G401 (cell line): ENCODE results near the gene DCTD. TPM values are rescaled to one million over a fixed set of nuclear protein-coding genes. Genes with fewer than 3 reads are reported as not detected.
"Not testable (repeated sequence)": the region's sequence is repeated elsewhere in the genome, so short reads cannot be mapped to it uniquely, and the experiment has no call there.

Experiments used
- DNase-seq: peaks from one replicate; pipeline ENCODE4 v3.0.0-alpha.2; 2015; ENCODE audit warnings: low spot score
- in situ Hi-C: cut with HindIII; loops from 2 replicates; pipeline ENCODE4 v1.10.0; 2016; ENCODE audit warnings: low sequenced_read_pairs, mixed read lengths
- total RNA-seq: library from RNA; depleted of rRNA; stranded (reverse); fragments of >200 nt; shearing (Covaris generic); gene quantifications from 2 replicates; pipeline ENCODE4 v1.2.3, GENCODE V29; 2014

Gene DCTD
- total RNA-seq, 1 experiment from 2014 or later: 107 TPM

DNA sequence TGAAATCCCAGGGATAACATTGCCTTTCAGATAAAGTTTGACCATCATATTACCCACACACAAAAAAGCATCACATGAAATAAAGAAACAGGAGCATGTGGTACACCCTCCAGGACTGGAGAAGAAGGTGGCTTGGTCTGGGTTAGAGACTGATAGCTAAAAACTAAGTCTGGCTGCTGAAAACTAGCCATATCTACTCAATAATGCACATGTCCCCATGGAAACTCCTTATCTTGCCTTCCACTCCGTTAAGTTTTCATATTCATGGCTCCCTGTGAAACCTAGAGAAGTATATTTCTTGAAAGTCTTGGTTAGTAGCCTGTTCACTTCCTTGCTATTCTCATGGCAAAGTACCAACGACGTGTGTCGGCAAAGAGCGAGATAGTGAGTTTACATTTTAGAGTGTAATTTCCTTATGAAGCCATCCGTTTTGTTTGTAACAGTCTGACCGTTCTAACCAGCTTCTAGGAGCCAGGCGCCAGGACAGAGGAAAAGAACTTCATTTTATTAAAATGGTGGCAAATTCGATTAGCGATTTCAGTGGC is 6.7 kb upstream of the DCTD start:
- no peak for DNase-seq
- in situ Hi-C loops: no loop called here

DNA sequence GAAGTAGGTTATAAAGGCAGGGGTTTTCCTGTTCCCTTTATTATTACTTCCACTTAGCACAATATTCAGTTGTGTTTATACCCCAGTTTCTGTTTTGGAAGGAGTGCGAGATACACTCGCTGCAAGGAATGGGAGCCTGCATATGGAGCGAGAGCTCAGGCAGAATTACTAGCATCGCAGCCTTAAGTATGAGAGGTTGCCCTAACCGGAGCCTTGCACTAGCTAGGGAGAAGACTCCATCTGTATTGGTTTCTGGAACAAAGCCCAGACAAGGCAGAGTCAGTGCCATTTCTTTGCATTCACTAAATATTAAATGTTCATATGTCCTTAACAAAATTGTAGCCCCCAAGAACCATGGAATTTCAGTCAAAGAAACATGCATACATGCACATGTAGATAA is 6.2 kb upstream of the DCTD start:
- DNase-seq: no peak
- in situ Hi-C loops: no loop called here

DNA sequence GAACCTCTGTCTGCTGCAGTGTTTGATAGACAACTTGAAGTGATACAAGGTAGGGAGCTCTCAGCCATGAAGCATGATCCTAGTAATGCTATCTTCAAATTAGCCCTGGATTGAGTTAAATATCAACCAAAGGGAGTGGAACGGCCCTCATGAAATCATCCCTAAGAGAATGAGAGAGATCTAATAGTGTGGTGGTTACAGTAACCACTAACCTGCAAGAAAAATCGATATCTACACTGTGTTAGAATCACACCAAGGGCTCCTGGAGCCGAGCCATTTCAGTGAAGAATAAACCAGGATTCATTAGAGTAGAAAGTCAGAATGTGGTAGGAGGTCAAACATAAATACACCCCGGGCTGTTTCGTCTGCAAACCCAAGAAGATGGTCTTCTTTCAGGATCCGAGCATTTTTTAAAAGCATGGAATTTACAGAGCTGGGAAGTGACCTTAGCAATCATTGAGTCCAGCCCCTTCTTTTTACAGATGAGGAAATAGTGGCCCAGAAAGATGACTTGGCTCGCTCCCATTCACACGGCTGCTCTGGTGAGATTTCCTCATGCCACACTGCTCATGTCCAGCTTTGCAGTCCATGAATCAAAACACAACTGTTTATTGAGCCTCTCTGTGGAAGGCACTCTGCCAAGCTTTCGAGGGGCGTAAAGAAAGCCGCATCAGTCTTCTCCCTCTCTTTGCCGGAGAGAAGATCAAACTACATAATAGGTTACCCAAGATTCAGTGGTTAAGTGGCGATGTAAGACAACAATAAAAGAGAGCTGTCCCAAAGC is 5.5 kb upstream of the DCTD start:
- in situ Hi-C loops: no loop called here
- DNase-seq: no peak

DNA sequence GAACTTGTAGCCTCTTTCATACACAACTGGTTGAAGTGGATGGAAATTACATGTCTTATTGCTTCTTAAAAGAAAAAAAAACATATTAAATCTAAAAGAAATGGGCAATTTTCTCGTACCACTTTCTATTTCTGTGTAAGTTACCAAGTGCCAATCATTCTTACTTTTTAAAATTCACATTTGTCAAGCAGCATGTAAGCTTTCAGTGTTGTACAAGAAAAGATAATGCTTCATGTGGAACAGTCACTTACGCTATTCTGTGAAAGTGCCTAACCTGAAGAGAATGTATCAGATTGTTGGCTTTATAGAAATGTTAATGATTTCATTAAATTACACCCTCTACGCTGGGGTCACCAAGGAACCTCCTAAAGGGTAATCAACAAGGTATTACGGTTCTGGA is 4.4 kb upstream of the DCTD start:
- in situ Hi-C loops: no loop called here
- DNase-seq: no peak

DNA sequence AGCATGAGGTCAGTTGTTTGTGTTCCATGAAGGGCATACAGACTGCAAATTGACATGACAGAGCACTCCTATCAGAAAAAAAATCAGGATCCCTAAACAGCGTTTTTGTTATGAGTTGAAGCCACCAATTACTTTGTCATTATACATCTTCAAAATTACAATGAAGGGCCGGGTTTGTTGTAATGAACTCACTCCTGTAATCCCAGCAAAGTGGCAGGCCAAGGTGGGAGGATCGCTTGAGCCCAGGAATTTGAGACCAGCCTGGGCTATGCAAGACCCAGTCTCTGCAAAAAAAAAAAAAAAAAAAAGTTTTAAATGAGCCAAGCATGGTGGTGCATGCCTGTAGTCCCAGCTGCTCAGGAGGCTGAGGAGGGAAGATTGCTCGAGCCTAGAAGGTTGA is 3.5 kb upstream of the DCTD start:
- in situ Hi-C loops: no loop called here
- DNase-seq: no peak

DNA sequence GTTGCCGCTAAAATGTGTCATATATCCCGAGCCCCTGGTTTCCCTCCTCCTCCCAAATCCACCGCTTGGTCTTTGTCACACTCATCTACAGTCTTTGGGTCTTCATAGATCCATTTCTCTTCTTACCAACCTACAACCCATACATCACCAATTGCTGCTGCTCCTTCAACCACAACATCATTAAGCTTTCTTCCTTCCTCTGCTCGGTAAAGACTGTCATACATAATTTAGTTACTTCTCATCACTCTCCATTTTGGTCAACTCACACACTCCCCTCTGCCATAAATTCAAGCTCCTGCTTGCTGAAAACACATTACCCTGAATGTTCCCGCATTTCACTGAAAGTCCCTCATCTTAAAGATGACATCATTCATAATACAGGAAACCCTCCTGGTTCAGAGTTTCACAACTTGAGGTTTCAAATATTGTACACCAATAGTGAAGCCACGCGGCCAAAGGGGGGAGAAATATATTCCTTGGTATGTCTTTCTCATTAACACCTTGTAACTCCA is 1.7 kb upstream of the DCTD start:
- in situ Hi-C loops: no loop called here
- DNase-seq: no peak

DNA sequence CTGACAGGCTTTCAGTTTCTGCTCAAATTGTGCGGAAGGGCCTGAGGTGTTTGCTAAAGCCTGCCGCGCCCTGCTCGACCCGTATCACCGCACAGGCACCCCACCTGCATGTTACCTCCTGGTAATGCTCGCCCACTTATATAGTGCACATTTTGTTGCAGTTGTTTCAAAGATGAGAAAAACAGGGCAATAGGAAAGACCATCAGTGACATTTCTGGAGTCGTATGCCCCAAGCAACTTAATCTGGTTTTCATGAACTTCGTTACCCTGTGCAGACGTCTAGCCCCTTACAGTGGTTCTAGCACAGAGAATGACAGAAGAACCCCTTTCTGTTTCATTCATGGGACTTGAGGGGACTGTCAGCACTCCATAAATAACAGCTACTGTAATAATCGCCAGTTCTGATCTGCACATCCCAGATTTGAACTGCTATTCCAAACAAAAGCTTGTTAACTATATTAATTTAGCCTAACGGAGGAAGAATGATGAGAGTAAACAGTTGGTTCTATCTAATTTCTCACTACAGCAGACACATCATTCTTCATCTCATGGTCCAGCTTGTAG is 940 bp upstream of the DCTD start:
- no peak for DNase-seq
- in situ Hi-C loops: no loop called here

DNA sequence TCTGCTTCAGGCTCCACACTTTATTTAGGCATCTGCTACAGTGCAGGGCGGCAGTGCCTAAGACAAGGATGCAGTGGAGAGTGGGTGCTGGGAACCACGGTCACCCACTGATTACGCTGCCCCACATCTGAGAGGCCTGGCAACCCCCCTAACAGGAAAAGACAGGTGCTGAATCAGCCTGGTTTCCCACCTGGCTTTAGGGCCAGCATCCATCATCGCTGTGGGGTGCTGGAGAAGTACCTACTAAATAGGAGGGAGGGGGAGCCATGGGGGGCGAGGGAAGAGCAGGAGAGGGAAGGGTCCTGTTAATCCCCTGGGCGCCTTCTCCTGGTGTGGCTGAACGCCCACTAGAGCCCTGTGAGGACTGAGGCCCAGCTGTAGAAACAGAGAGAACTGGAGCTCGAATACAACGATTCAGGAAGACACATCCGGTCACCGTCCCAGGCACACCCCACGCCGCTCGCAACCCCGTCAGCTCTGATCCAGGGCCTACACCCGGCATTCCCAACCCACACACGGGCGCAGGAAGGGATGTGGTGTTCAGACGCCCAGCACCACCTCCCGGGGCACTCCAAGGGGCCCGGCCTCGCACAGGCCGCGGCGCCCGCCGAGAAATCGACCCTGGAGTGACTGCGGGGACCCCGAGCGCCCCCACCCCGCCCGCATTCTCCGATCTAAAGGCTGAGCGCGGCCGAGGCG is 554 bp downstream of the DCTD start:
- DNase-seq: peak; percentile 56
- in situ Hi-C loops: no loop called here

DNA sequence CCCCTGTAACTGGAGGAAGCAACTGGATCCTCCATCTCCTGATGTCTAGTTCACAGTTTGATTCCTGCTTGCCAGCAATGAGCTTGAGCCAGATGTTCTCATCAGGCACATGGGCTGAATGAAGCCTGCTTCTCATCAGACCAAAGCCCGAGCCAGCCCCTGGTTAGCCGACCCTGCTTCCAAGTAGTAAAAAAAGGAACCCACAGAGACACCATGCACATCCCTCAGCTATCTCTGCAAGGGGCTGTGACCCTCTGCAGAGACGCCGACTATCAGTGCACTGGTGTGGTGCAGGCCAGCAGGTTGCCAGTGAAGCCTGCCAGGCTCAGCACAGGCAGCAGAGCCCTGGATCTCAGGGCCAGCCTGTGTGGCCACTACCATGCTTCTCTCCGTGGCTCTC is 2.8 kb downstream of the DCTD start:
- in situ Hi-C loops: no loop called here

DNA sequence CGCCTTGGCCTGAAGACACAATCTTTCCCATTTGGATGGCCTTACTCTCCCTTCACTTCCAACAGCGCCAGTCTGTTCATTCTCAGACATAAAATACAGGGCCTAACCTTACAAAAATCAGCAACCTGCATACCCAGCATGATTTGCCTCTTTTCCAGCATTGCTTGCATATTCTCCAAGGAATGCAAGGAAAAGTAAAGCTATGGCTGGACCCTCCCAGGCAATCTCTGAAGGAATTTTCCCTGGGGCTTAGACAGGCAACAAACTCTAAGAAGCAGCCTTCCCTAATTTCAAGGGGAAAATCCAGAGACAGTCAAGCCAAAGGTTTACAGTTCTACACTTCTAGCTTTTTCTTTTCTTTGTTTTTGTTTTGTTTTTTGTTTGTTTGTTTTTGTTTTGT is 3.6 kb downstream of the DCTD start:
- no peak for DNase-seq
- in situ Hi-C loops: no loop called here

More for the DNA sequence above, 2.8 kb downstream of the DCTD start:
- DNase-seq: no peak

DNA sequence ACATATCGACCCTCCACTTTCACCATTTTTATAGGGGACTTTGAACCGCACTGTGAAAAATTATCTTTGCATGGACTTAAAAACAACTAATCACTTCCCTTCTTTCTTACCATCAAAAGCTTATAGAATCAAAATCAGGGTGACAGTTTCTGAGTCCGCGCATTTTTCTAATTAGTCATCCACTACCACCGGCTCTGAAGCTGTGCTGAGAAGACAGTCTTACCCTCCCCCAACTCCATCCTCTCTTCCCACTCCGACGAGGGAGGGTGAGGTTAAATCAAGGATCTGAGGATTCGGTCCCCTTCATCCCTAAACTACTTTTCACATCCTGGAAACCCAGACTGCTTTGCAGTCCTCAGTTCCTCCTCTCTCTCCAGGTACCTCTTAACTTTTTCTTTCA is 4.2 kb downstream of the DCTD start:
- no peak for DNase-seq
- in situ Hi-C loops: no loop called here

DNA sequence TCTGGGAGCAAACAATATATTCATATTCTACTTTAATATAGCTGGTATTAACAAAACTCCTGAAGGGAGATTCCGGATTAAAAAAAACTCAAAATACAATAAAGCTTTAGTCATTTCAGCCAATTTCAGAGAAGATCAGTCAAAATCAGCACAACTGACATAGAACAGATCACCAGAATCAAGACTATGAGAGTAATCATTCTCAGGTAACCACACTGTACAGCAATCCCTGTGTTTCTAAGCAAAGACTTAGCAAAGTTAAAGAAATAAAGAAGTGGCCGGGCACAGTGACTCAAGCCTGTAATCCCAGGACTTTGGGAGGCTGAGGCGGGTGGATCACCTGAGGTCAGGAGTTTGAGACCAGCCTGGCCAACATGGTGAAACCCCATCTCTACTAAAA is 9.1 kb downstream of the DCTD start:
- in situ Hi-C loops: no loop called here
- no peak for DNase-seq

DNA sequence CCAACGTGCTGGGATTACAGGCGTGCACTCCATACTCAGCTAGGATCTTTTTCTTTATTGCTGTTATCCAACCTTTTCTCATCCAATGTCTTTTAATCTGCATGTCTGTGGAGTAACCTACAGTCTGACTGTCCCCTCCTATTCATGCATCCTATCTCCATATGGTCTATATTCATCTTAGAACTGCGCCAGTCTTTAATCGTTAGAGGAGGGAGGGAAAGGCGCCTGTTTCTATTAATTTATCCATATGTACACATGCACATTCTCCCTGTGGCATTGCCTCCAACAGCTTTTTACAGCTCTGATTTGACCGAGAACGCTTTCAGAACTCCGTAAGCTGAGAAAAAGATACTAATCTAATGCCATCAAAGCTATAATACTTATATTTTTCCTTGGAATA is 9.8 kb downstream of the DCTD start:
- in situ Hi-C loops: no loop called here

DNA sequence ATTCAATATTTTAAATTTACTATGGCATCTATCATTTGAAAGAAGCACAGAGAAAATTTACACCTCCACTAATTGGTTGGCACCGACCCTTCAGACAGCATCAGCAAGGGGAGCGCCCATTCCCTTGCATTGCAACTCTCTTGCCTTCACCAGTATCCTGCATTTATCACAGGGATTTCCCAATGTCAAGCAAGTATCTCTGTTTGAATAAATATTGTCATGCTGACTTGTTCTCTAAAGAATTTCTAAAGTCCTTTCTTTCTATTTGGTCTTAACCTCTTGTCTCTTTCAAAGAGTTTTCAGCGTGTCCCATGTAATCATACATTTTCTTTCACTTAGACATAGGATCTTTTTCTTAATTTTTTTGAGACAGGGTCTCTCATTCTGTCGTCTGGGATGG is 10.4 kb downstream of the DCTD start:
- in situ Hi-C loops: no loop called here
- no peak for DNase-seq

More for the DNA sequence above, 9.8 kb downstream of the DCTD start:
- DNase-seq: no peak

DNA sequence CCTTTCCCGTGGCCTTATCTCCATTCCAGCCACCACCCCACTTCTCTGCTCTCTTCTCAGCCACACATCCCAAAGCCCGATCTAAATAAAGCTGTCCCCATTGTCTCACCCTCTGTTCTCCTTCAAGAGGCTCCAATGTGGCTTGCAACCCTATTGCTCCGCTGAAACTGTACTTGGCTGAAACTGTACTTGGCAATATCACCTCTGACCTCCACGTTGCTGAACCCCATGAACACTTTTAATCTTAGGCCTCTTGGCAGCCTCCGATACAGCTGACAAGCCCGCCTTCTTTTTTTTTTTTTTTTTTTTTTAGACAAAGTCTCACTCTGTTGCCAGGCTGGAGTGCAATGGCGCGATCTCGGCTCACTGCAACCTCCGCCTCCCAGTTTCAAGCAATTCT is 12.1 kb downstream of the DCTD start:
- in situ Hi-C loops: no loop called here

DNA sequence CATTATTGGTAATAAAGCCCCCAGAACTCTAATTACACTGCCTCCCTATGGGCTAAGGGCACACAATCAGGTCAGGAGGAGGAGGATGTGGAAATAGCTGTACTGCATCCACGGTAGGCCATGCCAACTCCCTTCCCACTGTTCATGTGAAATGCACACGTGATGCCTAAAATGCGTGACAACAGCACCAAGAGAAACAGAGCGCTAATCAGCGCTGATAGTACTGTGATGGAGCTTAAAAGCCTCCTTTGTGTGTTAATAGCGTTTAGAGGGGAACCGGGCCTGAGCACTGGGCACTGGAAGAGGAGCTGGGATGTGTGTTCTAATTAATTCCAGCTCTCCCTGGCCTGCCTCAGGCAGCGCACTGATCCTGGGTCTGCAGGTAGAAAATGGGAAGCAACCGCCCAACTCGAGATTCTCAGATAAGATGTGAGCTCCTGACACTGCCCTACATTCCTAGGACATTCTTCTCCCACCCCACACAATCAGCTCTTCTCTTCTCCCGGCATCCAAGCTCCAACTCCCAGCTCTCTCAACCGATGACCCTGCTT is 12.9 kb downstream of the DCTD start:
- no peak for DNase-seq
- in situ Hi-C loops: no loop called here

More for the DNA sequence above, 12.1 kb downstream of the DCTD start:
- no peak for DNase-seq

DNA sequence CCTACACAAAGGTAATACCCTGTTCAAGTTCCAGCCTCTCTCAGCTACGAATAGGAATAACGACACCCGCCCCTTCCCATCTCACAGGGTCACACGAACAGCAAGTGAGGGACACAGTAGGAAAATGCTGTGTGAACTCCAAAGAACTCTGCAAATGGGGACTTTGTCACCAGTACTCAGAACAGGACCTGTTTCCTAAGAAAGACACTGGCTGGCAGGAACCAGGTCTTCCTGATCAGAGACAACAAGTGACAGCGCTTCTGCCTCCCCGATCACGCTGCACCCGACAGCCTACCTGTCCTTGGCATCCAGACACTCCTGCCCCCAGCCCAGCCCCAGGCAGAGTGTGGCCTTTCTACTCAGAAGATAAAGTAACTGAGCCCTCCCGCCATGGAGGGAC is 14.2 kb downstream of the DCTD start:
- in situ Hi-C loops: no loop called here

DNA sequence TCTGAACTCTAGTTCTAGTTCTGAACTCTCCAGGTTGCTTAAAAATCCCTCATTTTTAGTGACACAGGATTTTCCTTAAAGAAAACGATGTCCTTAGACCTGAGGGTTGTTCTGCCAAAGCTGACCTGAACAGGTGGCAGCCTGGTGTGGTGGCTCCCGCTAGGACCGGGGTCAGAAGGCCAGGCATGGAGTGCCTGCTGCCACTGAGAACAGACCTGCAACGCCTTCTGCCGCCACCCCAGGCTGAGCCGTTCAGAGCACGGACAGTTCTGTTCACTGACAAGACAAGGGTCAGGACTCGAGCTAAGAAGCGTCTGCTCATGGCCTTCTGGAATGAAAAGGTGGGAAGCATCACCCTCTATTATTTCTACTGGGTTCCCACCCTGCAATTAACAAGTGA is 15.8 kb downstream of the DCTD start:
- in situ Hi-C loops: no loop called here

More for the DNA sequence above, 14.2 kb downstream of the DCTD start:
- no peak for DNase-seq

DNA sequence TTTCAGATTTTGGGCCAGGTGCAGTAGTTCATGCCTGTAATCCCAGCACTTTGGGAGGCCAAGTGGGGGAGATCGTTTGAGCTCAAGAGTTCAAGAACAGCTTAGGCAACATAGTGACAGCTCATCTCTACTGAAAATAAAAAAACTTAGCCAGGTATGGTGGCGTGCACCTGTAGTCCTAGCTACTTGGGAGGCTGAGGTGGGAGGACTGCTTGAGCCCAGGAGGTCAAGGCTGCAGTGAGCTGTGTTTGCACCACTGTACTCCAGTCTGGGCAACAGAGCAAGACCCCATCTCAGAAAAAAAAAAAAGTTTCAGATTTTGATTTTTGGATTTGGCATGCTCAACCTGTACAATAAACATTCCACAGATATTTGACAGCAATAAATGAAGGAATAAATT is 17.2 kb downstream of the DCTD start:
- in situ Hi-C loops: not testable (repeated sequence)

More for the DNA sequence above, 15.8 kb downstream of the DCTD start:
- DNase-seq: peak; percentile 76

DNA sequence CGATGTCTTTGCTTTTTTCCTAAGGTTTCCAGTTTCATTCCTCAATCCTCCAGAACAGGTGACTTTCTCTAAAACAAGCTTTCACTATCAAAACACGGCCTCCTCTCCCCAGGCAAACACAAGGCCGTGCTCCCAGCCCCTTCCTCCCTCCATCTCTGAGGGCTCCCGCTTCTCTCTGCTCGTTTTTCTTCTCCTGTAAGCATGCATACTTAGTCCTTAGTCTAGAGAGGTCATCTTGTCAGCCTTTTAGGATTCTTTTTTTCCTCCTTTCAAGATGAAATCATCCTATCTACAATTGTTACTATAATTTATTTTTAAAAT is 18.7 kb downstream of the DCTD start:
- no peak for DNase-seq
- in situ Hi-C loops: no loop called here

More for the DNA sequence above, 17.2 kb downstream of the DCTD start:
- DNase-seq: not testable (repeated sequence)
